HG03460 (cell line): ENCODE data around the gene SKOR1.
A peak's percentile ranks its signal among the peaks of the same experiment; 100 is the strongest.

Experiments used
- ATAC-seq: cut with Tn5 transposase; IDR thresholded peaks from one replicate; pipeline ENCODE4 v1.9.1; 2021; ENCODE audit not compliant: unreplicated experiment

The SKOR1 gene

DNA sequence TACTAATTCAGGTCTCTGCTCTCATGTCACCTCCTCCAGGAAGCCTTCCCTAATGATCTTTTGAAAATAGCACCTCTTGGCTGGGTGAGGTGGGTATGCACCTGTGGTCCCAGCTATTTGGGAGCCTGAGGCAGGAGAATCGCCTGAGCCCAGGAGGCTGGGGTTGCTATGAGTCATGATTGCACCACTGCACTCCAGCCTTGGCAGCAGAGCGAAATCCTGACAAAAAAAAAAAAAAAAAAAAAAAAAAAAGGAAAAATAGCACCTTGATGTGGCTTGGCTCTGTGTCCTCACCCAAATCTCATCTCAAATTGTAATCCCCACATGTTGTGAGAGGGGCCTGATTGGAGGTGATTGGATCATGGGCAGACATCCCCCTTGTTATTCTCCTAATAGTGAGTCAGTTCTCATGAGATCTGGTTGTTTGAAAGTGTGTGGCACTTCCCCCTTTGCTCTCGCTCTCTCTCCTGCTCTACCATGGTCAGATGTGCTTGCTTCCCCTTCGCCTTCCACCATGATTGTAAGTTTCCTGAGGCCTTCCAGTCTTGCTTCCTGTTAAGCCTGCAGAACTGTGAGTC, 25.8 kb downstream of the SKOR1 start:
- ATAC-seq: no peak

- ATAC-seq: no peak
Observed at GRCh38 chr15:67852418-67852817, 27.1 kb downstream of the SKOR1 start.

- ATAC-seq: no peak
Observed at GRCh38 chr15:67853454-67853853, 28.1 kb downstream of the SKOR1 start.

GRCh38 chr15:67854358-67854757, 29.0 kb downstream of the SKOR1 start:
- ATAC-seq: no peak

GRCh38 chr15:67855842-67856241, 30.5 kb downstream of the SKOR1 start:
- no peak for ATAC-seq

DNA sequence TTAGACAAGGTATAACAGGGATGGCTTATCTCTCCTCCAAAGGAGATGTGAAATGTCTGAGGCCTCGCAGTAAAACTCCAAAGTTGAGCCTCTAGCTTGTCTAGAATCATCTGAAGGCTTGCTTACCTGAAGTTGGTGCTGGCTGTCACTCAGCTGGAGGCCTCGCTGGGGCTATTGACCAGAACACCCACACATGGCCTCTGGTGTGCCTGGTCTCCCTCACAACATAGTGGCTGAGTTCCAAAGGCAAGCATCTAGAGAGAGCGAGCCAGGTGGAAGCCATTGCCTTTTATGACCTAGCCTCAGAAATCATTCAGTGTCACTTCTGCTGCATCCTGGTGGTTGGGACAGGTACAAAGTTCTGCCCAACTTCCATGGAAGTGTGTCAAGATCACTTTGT, 31.9 kb downstream of the SKOR1 start:
- no peak for ATAC-seq

DNA sequence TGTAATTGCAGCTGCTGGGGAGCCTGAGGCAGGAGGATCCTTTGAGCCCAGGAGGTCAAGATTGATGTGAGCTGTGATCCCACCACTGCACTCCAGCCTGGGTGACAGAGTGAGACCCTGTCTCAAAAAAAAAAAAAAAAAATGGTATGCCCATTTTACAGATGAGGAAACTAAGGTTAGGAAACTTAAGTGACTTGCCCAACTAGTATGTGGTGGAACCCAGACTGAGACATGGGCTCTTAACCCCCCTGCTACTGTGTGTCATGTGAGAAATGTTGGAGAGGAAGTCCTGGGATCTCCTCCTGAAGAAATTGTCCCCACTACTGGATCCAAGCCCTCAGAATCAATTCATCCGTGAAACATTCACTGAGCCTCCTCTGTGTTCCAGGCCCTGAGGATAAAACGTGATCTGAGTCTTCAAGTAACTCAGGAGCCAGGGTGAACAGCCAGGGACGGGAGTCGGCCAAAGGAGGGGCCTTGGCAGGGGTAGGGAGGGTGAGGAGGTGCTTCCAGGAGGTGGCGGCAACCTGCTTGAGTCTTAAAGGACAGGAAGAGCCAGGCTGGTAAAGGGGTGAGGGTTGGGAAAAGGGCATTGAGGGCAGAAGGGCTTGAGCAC, 34.1 kb downstream of the SKOR1 start:
- no peak for ATAC-seq

GRCh38 chr15:67861983-67862382, 36.7 kb downstream of the SKOR1 start:
- no peak for ATAC-seq

GRCh38 chr15:67862750-67863441, 37.6 kb downstream of the SKOR1 start:
- ATAC-seq: no peak

DNA sequence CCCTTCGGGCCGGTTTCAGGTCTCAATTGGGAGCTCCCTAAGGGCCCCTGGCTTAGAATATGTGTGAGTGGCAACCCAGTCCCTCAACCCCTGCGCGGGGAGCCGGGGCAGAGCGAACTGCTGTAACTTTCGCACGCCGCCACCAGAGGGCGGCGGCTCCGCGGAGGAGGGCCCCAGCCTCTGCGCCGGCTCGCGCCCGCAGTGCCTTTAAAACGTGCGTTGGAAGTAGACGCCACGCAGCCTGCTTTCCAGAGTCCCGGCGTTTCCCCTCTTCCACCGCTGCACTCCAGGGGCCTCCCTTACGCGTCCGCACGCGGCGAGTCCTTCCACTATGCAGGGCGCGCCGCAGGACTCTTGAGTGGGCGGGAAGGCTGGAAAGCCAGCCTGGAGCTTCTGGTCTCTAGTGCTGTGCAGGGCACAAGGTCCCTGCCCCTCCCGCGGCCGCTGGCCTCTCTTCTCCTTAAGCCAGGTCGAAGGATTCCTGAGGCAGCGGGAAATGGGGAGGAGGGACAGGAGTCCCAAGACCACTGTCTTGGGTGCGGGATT, 38.2 kb downstream of the SKOR1 start:
- peak; percentile 51 for ATAC-seq

GRCh38 chr15:67865331-67865730, 40.0 kb downstream of the SKOR1 start:
- ATAC-seq: no peak

- no peak for ATAC-seq
Observed at GRCh38 chr15:67865766-67866165, 40.5 kb downstream of the SKOR1 start.

DNA sequence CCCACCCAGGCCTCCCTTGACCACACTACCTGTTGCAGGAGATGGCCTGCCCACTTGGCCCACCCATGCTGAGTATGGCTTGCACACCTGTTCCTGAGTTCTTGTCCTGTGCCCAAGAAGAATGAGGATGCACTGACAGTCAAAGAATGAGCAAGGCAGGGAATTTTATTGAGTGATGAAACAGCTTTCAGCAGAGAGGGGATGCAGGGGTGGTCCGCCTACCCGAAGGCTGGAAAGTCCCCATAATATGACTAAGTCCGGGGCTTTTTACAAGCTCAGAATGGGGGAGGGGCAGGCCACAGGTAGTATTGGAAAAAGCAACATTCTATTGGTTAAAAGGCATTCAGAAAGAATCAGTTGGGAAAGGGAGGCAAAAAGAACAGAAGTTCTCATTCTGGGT, 44.4 kb downstream of the SKOR1 start:
- ATAC-seq: no peak

GRCh38 chr15:67870868-67871408, 45.6 kb downstream of the SKOR1 start:
- ATAC-seq: no peak

DNA sequence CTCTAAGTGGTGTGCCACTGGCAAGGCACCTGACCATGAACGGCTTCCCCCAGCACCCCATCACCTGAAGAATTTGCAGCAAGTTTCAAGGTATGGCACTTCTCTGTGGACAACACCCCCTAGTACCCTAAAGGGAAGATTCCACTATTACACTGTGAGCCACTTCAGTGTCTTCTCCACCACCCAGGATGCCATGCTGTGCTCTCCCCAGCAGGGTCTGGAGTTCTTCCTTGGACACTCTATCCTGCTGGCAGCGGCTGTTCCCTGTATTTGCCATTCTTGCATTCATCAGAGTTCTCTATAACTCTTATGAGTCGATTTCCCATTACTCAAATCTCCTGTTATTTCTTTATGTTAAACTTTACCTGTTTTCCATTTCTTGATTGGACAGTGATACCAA, 48.5 kb downstream of the SKOR1 start:
- ATAC-seq: no peak

- no peak for ATAC-seq
Observed at GRCh38 chr15:67878712-67879206, 53.5 kb downstream of the SKOR1 start.

DNA sequence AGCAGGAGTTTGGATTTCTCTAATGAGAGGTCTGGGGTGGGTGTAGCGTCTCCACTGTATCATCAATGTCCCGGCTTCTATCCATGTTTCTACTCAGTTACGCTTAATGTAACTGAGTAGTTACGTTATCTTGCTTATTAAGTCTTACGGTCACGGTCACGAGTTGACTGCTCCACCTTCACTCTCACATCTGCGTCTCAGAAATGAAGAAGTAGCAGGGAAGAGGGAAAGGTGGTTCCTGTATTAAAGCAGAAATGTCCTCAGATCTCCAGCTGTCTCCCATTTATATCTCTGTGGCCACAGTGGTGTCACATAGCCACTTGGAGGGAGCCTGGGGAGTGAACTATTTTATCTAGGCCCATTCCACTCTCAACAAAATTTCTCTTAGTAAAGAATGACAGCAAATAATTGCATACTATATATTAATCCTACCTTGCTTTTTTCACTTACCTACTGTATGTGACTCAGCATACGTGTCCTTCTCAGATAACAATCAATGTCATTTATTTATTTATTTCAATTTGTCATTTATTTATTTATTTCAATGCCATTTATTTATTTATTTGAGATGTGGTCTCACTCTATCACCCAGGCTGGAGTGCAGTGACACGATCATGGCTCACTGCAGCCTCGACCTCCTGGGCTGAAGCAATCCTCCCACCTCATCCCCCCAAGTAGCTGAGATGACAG, 54.3 kb downstream of the SKOR1 start:
- ATAC-seq: no peak

DNA sequence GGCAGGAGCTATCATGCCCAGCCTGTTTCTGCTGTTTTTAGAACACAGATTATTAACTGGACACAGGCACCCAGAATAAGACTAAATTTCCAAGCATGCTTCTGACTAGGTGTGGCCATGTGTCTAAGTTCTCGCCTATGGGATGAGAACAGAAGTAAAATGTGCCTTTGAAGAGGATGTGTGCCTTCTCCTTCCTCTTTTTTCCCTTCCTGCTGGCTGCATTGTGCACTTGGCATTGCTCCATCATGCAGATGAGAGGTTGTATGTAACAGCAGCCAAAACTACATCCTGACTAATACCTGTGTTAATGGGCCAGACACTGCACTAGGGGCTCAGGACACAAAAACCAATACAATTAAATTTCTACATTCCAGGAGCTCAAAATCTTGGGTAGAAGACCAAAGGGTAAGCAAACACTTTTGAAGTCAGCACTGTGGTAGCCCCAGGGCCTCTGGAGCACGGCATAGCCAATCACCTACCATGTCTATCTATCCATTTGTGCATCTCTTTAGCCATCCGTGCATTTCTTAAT, 55.4 kb downstream of the SKOR1 start:
- no peak for ATAC-seq

DNA sequence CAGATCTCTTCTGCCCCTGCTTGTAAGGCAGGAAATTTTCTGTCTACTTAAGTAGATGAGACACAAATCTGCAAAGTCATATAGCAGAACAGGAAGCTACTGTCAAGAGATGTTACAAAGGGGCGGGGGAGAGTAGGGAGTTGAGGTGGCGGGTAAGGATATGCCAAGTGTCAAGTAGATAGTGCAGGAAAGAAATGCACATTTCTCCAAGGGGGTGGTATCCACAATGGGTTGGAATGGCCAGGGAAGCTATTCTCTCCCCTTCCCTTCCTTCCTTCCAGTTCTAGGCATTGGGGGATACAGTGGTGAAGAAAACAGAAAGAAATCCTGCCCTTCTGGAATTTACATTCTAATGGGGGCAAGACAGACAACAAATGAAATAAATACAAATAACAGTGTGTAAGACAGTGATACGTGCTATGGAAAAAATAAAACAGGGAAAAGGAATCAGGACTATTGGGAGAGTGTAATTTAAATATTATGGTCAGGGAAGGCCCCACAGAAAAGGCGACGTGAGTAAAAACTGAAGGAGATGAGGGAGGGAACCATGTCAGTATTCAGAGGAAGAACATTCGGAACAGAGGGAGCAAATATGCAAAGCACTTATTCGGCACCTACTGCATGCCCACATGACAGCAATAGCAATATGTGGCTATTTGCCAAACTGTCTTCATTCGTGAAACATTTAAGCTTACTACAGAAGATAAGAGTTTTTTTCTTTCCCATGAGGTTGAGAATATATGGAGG, 57.4 kb downstream of the SKOR1 start:
- ATAC-seq: no peak

DNA sequence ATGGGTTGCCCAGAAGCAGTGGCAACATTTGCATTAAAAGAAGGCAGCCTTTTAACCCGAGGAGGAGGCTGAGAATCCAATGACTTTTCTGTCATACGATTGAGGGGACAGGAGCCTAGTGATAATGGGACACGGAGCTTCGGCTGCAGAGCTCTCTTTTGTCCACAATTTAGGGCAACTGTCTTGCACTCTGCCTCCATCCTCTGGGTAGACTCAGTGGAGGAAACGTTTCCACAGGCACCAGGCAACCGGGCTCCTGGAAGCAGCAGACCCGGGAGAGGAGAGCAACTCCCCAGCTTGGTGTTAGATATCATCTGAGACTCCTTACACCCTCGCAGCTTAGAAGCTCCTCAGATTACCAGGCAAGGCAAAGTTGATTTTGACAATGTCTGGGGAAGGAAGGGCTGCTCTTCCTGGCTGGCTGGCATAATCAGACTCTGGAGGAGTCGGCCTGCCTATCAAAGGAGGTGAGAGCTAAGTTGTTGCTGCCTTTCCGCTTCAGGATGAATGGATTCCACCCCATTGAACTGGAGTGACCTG, 58.0 kb downstream of the SKOR1 start:
- ATAC-seq: no peak
